ENCODE results near the gene GLRX3.

Gene GLRX3

GRCh38 chr10:130137659-130138478 is 1.7 kb downstream of the GLRX3 start:
- no peak for DNase-seq

DNA sequence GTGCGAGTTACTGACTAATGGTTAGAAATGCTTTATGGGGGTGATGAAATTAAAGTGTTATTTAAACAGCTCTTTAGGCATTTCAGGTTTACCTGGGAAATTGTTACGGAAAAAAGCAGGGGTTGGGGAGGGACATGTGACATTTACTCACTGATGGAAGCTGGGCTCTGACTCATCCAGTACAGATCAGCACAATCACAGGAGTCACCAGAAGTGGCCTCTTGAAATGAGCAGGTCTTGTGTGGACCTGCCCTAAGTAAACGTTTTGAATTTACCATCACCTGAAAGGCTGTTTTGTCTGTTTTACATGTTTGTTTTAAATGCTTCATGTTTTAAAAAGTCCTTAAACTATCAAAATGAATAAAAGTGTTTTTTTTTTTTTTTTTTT is 2.3 kb downstream of the GLRX3 start:
- peak; percentile 41 for DNase-seq

DNA sequence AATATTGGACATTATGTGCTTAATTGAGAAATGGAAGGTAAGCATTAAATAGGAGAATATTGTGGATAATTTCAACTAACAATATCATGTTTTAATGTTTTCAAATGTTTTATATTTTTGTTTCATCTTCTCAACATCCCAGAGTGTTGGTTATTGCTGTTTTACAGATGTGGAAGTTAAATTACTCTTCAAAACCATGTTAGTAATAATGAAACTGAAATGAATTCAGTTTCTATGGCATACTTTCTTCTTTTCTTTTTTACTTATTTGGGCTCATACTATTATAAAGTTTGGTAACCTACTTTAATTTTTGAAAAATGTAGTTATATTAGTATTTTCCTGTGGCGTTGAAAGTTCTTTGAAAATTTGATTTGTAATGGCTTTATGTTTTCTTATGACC is 4.2 kb downstream of the GLRX3 start:
- DNase-seq = no peak

GRCh38 chr10:130141038-130141437 is 4.8 kb downstream of the GLRX3 start:
- no peak for DNase-seq

- peak; percentile 28 for DNase-seq
Measured at GRCh38 chr10:130141460-130141859, 5.3 kb downstream of the GLRX3 start.

DNA sequence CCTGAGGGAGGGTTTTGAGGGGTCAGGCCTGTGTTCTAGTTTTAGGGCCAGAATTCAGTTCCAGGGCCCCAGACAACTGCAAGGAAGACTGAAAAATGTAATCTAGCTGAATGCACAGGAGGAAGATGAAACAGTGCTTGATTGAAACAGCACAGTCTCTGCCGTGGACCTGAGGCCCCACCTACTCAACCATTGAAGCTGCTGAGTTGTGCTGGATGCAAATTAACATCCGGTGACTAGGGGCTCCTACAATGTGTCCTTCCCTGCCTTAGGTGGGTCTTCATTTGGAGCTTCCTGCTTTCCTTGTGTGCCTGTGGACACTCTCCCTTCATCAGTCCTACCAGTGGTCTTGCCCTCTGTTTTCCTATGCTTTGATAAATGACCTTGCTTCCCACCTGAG is 5.7 kb downstream of the GLRX3 start:
- DNase-seq = no peak

GRCh38 chr10:130146042-130146441 is 9.9 kb downstream of the GLRX3 start:
- no peak for DNase-seq

DNA sequence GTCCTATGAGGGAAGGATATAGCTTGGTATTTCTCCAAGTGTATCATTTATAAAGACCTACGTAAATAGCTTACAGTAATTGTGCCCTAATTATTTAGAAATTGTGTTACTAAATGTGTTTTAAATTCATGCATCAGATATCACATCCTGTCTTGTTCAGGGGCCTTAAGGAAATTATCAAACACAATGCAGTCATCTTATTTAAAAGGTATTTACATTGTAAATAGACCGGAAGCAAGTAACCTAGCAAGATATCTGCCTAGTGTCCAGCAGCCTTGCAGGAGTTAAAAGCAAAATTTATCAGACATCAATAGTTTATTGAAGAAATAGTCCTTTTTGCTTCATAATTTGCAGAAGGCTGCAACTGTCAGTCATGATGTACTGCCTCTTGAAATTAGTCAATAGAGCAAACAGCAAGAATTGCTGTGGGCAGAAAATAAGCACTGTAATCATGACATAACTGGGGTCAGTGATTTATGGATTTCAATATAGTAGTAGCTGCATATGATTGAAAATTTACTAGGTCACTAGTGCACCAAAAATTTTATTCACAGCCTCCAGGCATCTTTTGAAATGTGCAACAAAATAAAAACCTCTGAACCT is 23.1 kb downstream of the GLRX3 start:
- no peak for DNase-seq

DNA sequence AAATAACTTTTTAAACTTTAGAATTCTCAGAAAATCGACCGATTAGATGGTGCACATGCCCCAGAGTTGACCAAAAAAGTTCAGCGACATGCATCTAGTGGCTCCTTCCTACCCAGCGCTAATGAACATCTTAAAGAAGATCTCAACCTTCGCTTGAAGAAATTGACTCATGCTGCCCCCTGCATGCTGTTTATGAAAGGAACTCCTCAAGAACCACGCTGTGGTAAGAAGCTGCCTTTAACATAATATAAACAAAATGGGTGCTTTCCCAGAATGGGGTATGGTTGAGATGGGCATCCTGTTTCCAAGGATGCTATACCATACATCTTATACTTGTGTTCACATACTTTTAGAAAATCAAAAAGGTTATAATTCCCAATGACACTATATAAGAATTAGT is 24.6 kb downstream of the GLRX3 start:
- DNase-seq = peak; percentile 18

DNA sequence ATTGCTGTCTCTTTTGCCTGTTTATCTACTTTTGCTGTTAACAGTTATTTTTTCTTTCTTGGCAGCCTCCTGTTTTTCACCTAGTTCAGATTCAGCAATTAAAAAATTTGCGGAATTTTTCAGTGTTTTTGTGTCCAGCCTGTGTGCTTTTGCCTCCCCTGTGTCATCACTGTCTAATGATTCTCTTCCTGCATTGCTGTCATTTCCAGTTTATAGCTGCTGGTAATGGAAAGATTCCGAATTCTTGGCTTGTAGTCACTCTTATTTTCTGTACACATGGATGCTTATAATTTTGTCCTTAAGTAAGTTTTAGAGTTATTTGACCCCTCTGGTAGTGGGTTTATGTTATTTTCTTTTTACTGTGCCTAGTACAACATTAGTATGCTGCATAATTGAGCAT is 25.1 kb downstream of the GLRX3 start:
- no peak for DNase-seq

GRCh38 chr10:130167193-130167592 is 31.0 kb downstream of the GLRX3 start:
- DNase-seq = no peak

GRCh38 chr10:130167707-130168106 is 31.5 kb downstream of the GLRX3 start:
- DNase-seq = no peak

DNA sequence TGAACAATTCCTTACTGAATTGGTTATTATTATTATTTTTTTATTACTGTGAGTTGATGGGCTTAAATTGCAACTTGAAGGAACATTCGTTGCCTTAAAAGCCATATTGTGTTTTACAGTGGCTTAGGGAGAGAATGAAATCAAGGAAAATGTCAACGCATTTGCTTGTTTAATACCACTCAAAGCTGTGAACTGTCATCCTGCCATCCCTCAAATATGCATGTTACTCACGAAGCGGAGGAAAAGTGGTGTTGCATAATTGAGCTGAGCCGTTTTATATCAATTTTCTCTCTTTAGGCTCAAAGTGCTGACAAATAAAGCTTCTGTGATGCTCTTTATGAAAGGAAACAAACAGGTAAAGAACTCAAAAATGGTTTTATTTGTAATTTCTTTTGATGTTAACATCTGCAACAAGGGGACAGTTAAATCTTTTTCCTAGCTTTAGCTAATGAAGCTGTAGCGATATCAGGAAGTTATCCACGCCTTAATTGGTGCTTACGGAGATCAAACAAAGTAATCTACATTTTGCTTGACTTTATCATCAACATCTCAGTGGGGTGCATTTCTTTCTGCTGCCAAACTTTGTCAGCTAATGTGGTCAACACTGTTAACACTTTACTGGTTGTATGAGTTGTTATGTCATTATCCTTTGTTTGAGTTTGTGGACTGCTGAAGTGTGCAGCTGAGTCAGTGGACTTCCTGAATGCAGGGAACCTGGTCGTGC is 33.1 kb downstream of the GLRX3 start:
- peak; percentile 17 for DNase-seq

DNA sequence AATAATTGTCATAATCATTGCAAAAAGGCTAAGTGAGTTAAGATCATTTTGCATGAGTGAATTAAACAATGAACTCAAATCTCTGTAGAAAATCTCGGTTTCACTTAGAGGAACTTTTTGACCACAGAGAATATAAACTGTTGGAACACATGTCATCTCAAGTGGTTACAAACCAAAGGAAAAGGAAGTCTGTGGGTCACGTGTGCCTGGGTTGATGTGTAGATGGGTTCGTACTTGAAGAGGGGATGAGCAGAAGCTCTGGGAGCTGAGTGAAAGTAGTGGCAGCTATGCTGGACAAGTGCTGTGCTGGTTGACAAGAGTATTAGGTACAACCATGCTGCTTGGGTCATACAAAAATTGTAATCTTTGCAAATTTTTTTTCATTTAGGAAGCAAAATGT is 35.0 kb downstream of the GLRX3 start:
- DNase-seq = no peak

DNA sequence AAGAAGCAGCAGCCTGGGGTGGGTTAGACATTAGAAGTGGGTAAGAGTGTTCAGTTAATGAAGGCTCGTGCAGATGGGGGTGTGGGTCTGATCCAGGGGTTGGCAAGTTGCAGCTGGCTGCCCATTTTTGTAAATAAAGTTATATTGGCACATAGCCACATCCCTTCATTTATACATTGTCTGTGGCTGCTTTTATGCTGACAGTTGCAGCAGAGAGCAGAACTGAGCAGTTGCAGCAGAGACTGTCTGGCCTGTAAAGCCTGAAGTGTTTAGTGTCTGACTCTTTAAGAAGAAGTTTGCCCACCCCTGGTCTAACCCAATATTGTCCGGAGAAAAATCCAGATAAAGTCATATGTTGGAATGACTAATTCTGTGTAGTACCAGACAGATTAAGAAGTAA is 38.1 kb downstream of the GLRX3 start:
- DNase-seq = no peak

GRCh38 chr10:130175074-130175473 is 38.9 kb downstream of the GLRX3 start:
- DNase-seq = no peak

- DNase-seq = no peak
Measured at GRCh38 chr10:130177250-130177649, 41.1 kb downstream of the GLRX3 start.

DNA sequence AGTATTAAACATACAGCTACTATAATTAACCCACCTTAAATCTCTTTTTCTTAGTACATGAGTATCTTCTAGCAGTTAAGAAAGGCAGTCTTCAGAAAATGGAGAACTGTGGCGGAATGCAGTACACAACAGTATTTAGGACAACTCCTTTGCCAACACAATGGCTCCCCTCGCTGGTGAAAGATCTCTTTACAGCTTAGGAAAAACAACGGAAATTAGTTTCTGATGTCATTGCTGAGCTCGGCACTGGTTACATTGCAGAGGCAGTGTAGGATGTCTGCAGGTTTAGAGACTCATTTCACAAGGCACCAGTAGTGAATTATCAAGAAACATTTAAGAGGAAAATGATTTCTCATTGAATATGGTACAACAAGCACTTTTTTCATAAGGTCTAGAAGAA is 43.4 kb downstream of the GLRX3 start:
- peak; percentile 63 for DNase-seq

- no peak for DNase-seq
Measured at GRCh38 chr10:130180416-130180815, 44.2 kb downstream of the GLRX3 start.

DNA sequence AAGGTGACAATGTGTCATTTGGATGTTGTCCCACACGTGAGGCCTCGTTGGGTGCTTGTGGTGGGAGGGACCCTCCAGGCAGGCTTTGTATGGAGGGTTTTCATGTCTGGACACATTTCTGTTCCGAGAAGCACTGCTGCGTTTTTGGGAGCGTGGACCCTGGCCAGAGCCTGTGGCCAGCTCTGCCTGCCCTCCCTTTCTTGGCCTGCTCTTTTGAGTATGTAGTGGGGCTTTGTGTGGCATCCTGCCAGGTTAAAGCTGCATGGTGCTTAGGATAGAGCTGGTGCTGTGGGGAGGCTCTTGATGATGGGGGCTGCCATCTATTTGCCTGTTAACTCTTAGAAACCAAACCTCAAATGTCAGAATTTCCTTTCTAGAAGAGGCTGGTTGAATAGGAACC is 45.7 kb downstream of the GLRX3 start:
- DNase-seq = no peak

- DNase-seq = no peak
Measured at GRCh38 chr10:130185591-130185990, 49.4 kb downstream of the GLRX3 start.

DNA sequence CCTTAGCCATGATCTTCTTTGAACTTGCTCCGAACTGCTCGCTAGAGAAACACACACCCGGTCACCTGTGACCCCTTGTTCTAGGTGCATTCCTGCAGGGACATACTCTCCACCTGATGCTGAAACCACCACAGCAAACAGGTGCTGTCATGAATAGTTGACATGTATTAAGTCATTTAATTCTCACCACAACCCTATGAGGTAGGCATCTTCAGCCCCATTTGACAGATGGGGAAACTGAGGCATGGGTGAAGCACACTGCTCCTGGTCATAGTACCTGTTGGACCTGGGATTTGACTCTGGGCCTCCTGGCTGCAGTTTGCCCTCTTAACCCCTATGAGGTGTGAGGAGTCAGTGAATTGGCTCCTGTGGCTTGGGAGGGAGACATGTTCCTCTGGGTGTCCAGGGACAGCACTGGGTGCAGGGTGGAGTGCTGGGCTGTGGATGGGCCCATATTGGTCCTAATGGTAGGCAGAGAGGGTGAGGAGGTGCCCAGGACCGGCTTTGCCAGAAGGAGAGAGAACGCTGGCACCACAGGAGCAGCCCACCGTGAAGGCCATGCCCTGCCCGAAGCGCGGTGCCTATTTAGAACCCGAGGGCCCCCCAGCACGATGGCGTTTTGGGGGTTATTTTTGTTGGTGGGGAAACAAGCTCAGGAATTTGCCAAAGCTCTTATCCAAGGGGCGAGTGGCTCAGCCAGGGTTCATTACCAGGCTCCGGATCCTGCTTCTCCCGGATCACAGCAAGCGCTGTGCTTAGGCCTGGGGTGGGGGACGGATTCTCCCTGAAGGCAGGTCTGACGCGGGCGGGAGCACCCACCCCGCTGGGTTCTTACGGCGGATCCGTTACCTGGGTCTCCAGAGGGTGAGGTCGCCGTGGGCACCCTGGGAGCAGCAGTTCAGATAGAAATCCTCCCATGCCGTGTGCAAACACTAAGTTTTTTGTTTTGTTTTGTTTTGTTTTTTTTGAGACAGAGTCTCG is 52.3 kb downstream of the GLRX3 start:
- DNase-seq = no peak

Measured in fibroblast of skin of back (primary cell).